ENCODE measurements around the gene PCDH9.

Gene PCDH9

GRCh38 chr13:67229481-67230403 lies at the start of gene PCDH9:
TSS of gene PCDH9 (minus strand) at chr13:67230336. CDS start at chr13:67228440, 1,896 bp downstream.
- DNase-seq (ENCODE audit: low read depth), result no peak

GRCh38 chr13:67278235-67278634 lies 48.1 kb upstream of the PCDH9 start:
- no peak for TF ChIP-seq MYC (IDR thresholded peaks at IDR 0.05; ENCODE audit: low read depth, low read length)
- TF ChIP-seq CTCF (IDR thresholded peaks at IDR 0.05; ENCODE audit: low read depth, low read length), result no peak
- DNase-seq (ENCODE audit: low read depth), result no peak
- H3K4me3 ChIP-seq (ENCODE audit: low read depth, low read length), result no peak overlapping the region

More at GRCh38 chr13:67229481-67230403, at the start of gene PCDH9:
- TF ChIP-seq CTCF (IDR thresholded peaks at IDR 0.05; ENCODE audit: low read depth, low read length) (no peak), MYC (IDR thresholded peaks at IDR 0.05; ENCODE audit: low read depth, low read length) (no peak), POLR2A (IDR thresholded peaks at IDR 0.05; ENCODE audit: extremely low read depth, insufficient read length) (no peak), MAX (IDR thresholded peaks at IDR 0.05; ENCODE audit: low read depth, low read length) (no peak)
- peak within 1 kb of the TSS; percentile 52 for H3K4me3 ChIP-seq (ENCODE audit: low read depth, low read length)

GRCh38 chr13:67277581-67277980 lies 47.4 kb upstream of the PCDH9 start:
- H3K4me3 ChIP-seq (ENCODE audit: low read depth, low read length), result no peak overlapping the region
- DNase-seq (ENCODE audit: low read depth), result no peak
- TF ChIP-seq MYC (IDR thresholded peaks at IDR 0.05; ENCODE audit: low read depth, low read length) (no peak), POLR2A (IDR thresholded peaks at IDR 0.05; ENCODE audit: extremely low read depth, insufficient read length) (no peak), CTCF (IDR thresholded peaks at IDR 0.05; ENCODE audit: low read depth, low read length) (no peak), MAX (IDR thresholded peaks at IDR 0.05; ENCODE audit: low read depth, low read length) (no peak)

GRCh38 chr13:67275351-67275960 lies 45.3 kb upstream of the PCDH9 start:
- no peak for DNase-seq (ENCODE audit: low read depth)
- no peak overlapping the region for H3K4me3 ChIP-seq (ENCODE audit: low read depth, low read length)
- TF ChIP-seq MAX (IDR thresholded peaks at IDR 0.05; ENCODE audit: low read depth, low read length) (no peak), MYC (IDR thresholded peaks at IDR 0.05; ENCODE audit: low read depth, low read length) (no peak), POLR2A (IDR thresholded peaks at IDR 0.05; ENCODE audit: extremely low read depth, insufficient read length) (no peak), CTCF (IDR thresholded peaks at IDR 0.05; ENCODE audit: low read depth, low read length) (no peak)

- no peak overlapping the region for H3K4me3 ChIP-seq (ENCODE audit: low read depth, low read length)
- DNase-seq (ENCODE audit: low read depth), result no peak
- TF ChIP-seq MAX (IDR thresholded peaks at IDR 0.05; ENCODE audit: low read depth, low read length) (no peak), POLR2A (IDR thresholded peaks at IDR 0.05; ENCODE audit: extremely low read depth, insufficient read length) (no peak), MYC (IDR thresholded peaks at IDR 0.05; ENCODE audit: low read depth, low read length) (no peak), CTCF (IDR thresholded peaks at IDR 0.05; ENCODE audit: low read depth, low read length) (no peak)
Measured at GRCh38 chr13:67273001-67273400, 42.9 kb upstream of the PCDH9 start.
